Suprapubic skin (tissue), 4 donors: ENCODE measurements around the gene CYP21A2.
"Not testable (repeated sequence)": the region's sequence is repeated elsewhere in the genome, so short reads cannot be mapped to it uniquely, and the experiment has no call there.

Experiments
- EP300 ChIP-seq: sonication (generic); formaldehyde crosslinking; IDR thresholded peaks from one replicate; pipeline ENCODE4 v1.6.1; 2017; ENCODE audit warnings: antibody characterized with exemption
- POLR2A ChIP-seq, 2 donors: fragments of 450-650 bp; IDR thresholded peaks; one replicate each; pipeline ENCODE4 v1.6.1; 2017; ENCODE audit warnings: antibody characterized with exemption in 2 of 2, mild to moderate bottlenecking in 2 of 2, moderate library complexity in 2 of 2
- POLR2AphosphoS5 ChIP-seq, 3 donors: sonication (generic); formaldehyde crosslinking; IDR thresholded peaks; one replicate each; pipeline ENCODE4 v1.6.1; 2017; ENCODE audit warnings: antibody characterized with exemption in 3 of 3
- TF ChIP-seq, protein P1 (sequence below), 2 donors: fragments of 200-600 bp in 1 of 2; fragments of 450-650 bp in 1 of 2; sonication (generic) in 1 of 2; IDR thresholded peaks; one replicate each; pipeline ENCODE4 v1.5.1; 2016 to 2019; ENCODE audit warnings: antibody characterized with exemption in 2 of 2, mild to moderate bottlenecking in 1 of 2, moderate library complexity in 1 of 2

DNA sequence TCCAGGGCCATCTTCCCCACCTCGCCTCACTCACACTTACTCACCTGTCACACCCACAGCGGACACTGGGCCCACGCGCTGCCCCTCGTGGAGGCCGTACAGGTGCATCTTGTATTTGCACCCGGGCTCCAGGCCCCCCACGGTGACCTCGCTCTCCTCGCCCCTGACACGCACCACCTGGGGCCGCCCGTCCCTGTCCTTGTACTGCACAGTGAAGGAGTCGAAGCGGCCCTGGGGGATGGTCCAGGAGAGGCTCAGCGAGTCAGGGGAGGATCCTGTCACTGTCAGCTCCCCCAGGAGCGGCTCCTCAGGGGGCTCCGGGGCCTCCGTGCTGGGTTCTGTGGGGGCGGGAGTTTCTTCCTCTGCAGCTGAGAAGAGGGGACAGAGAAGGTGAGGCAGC lies 14.4 kb downstream of the CYP21A2 start:
- not testable (repeated sequence) for TF ChIP-seq POLR2AphosphoS5 (IDR thresholded peaks at IDR 0.05); POLR2A (IDR thresholded peaks at IDR 0.05); EP300
- TF ChIP-seq, protein P1, sequence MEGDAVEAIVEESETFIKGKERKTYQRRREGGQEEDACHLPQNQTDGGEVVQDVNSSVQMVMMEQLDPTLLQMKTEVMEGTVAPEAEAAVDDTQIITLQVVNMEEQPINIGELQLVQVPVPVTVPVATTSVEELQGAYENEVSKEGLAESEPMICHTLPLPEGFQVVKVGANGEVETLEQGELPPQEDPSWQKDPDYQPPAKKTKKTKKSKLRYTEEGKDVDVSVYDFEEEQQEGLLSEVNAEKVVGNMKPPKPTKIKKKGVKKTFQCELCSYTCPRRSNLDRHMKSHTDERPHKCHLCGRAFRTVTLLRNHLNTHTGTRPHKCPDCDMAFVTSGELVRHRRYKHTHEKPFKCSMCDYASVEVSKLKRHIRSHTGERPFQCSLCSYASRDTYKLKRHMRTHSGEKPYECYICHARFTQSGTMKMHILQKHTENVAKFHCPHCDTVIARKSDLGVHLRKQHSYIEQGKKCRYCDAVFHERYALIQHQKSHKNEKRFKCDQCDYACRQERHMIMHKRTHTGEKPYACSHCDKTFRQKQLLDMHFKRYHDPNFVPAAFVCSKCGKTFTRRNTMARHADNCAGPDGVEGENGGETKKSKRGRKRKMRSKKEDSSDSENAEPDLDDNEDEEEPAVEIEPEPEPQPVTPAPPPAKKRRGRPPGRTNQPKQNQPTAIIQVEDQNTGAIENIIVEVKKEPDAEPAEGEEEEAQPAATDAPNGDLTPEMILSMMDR (IDR thresholded peaks at IDR 0.05), result not testable (repeated sequence)
